ENCODE results near the gene UXT.

DNA sequence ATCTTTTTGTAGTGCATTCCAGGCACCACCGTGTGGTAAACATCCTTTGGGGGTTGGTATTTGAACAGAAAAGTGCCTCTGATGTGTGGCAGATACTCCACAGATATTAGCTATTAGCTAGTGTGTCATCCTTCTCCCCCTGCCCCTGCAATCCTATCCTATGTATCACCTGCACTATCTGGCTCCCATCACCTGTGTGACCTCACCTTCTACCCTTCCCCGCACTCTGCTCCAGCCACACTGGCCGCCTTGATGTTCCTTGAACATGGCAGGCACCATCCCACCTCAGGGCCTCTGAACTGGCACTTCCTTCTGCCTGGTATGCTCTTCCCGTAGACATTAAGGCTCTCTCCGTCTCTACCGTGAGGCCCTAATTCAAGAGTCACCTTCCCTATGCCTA is 12.3 kb downstream of the UXT start:
- TF ChIP-seq, protein P1, sequence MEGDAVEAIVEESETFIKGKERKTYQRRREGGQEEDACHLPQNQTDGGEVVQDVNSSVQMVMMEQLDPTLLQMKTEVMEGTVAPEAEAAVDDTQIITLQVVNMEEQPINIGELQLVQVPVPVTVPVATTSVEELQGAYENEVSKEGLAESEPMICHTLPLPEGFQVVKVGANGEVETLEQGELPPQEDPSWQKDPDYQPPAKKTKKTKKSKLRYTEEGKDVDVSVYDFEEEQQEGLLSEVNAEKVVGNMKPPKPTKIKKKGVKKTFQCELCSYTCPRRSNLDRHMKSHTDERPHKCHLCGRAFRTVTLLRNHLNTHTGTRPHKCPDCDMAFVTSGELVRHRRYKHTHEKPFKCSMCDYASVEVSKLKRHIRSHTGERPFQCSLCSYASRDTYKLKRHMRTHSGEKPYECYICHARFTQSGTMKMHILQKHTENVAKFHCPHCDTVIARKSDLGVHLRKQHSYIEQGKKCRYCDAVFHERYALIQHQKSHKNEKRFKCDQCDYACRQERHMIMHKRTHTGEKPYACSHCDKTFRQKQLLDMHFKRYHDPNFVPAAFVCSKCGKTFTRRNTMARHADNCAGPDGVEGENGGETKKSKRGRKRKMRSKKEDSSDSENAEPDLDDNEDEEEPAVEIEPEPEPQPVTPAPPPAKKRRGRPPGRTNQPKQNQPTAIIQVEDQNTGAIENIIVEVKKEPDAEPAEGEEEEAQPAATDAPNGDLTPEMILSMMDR (IDR thresholded peaks at IDR 0.05): no peak
- TF ChIP-seq POLR2A (IDR thresholded peaks at IDR 0.05): no peak
